Stimulated activated CD4-positive, alpha-beta T cell treated with anti-CD3 and anti-CD28 coated beads, Interleukin-1b, Interleukin-23, amount 100 ng/mL, for 48 hours (primary cell): Measurements from ENCODE around the gene KNG1.

Source experiments
- DNase-seq: peaks from one replicate; pipeline ENCODE4 v3.0.0-alpha.2; 2020

Gene KNG1

GRCh38 chr3:186779204-186779603 lies 62.0 kb downstream of the KNG1 start:
- no peak for DNase-seq

DNA sequence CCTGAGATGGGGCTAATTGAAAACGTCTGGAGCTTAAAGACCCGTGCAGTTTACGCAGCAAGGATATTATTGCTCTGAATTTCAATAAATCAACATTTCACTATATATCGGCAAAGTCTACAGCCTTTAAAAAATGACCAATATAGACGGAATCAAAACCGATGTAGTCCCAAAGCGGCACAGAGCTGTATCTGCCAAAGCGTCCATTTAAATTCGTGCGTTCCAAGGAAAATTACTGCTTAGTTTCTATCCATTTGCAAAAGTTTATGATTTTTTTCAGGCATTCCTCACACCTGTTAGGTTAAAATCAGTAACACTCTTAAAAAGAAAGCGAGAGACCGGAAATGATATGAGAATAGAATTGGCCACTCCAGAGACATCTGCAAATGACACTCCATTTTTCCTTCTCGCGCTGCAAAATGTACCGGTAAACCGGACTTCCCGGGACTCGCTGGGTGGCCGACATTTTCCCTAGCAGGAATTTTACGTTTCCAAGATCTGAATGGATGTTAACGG lies 65.4 kb downstream of the KNG1 start:
- DNase-seq: no peak

- peak; percentile 90 for DNase-seq
Measured at GRCh38 chr3:186783058-186783730, 66.0 kb downstream of the KNG1 start, which contains the start of gene EIF4A2. Gene EIF4A2 (plus strand): TSS chr3:186783577. CDS start chr3:186783611, 34 bp downstream.

GRCh38 chr3:186783731-186784515 lies 66.8 kb downstream of the KNG1 start:
- DNase-seq: peak; percentile 78

DNA sequence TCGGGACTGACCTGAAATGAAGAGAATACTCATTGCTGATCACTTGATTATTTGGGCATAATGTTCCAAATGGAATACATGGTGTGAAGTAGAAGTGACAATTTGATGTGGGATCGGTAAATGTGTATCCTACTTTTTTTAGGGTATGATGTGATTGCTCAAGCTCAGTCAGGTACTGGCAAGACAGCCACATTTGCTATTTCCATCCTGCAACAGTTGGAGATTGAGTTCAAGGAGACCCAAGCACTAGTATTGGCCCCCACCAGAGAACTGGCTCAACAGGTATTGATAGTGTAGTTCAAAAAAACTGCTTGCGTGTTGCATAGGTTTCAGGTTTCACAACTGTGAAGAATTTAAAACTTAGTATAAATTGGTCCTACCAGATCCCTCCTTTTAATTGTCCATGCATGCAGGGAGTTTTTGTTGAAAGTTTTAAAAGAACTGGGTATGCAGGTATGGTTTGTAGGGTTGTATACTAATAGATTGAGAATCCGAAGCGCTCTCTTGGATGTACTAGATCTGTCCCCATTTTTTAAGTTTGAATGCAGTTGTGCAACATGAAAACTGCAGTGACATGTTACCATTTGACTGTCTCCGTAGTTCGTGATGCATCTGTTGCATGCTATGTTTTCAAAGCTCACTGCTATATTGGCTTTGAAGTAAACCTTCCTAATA lies 67.8 kb downstream of the KNG1 start:
- no peak for DNase-seq

DNA sequence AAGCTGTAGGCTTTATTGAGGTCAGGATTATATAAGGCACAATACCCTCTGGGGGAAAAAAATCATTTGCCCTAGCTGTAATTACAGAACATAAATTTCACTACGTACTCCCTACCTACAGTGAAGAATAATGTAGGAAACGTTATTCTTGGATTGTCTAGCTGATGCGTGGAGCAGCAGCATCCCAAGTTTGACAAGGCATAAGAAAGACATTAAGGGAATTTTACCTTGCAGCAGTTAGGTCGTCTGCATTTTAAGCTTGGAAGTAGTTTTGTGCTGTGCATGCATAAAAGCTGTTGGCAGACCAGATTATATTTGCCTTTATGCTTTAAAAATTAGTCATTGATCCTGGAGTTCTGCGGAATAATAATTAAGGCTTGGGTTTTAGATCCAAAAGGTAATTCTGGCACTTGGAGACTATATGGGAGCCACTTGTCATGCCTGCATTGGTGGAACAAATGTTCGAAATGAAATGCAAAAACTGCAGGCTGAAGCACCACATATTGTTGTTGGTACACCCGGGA lies 68.4 kb downstream of the KNG1 start:
- no peak for DNase-seq

DNA sequence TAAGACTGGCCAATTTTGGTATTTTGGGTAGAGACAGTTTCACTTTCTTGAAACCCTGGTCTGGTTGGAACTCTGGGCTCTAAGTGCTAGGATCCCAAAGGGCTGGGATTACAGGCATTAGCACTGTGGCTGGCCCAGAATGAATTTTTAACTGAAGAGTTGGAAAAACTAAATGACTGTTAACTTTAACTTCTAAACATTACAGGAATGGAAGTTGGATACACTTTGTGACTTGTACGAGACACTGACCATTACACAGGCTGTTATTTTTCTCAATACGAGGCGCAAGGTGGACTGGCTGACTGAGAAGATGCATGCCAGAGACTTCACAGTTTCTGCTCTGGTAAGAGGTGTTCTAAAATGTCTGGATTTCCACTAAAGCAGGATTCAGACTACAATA lies 69.8 kb downstream of the KNG1 start:
- no peak for DNase-seq

- DNase-seq: no peak
Measured at GRCh38 chr3:186787642-186788481, 70.7 kb downstream of the KNG1 start.

GRCh38 chr3:186788482-186789370 lies 71.6 kb downstream of the KNG1 start:
- no peak for DNase-seq

GRCh38 chr3:186789554-186790260 lies 72.5 kb downstream of the KNG1 start:
- no peak for DNase-seq

DNA sequence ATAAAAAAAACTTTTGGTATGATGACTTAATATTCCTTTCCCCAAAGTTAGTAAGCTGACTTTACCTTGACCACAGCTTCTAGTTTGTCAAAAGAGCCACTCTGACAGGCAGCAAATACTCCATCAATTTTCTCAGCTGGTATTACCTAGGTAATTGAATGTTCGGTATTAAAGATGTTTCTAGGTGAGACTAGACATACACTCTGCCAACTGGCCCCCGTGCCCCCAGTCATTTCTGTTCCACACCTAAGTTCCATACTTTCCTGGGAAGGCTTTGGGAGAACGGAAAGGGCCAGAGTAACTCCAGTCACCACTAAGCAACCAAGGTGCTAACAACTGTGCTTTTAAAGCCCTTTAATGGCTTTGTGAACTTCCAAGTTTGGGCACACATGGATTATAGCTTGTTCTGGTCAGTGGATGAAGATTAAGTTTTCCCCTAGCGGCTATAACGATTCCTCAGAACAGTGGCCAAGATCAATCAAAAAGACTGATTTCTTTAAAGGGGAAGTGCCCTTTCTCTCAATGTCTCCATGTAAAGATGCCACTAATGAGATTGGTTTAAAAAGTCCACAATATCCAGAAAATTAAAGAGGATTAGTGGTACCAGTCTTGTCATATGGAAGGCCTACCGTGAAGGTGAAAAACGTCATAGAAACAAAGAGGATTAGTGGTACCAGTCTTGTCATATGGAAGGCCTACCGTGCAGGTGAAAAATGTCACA lies 73.3 kb downstream of the KNG1 start:
- peak; percentile 20 for DNase-seq
